WTC11 (cell line): ENCODE measurements around the gene TMUB1.

Experiments used
- CTCF ChIP-seq: fragments of 200-600 bp; IDR thresholded peaks from 2 replicates; pipeline ENCODE4 v1.8.0; 2022; ENCODE audit warnings: antibody characterized with exemption
- MAX ChIP-seq: sonication (generic); formaldehyde crosslinking; IDR thresholded peaks from 2 replicates; pipeline ENCODE4 v1.8.0; 2022; ENCODE audit warnings: mild to moderate bottlenecking, missing genetic modification reagents
- PREB ChIP-seq: sonication (generic); formaldehyde crosslinking; IDR thresholded peaks from 2 replicates; pipeline ENCODE4 v1.8.1; 2022; ENCODE audit warnings: mild to moderate bottlenecking, missing genetic modification reagents, moderate library complexity, borderline replicate concordance
- ZBTB43 ChIP-seq: sonication (generic); formaldehyde crosslinking; IDR thresholded peaks from 2 replicates; pipeline ENCODE4 v1.8.1; 2023; ENCODE audit warnings: mild to moderate bottlenecking, missing genetic modification reagents

- no peak; the same call in 1 of the 2 replicates for TF ChIP-seq MAX
- no peak for TF ChIP-seq PREB (CRISPR knock-in tag)
- TF ChIP-seq ZBTB43 (CRISPR knock-in tag), result no peak
- TF ChIP-seq CTCF, result peak; percentile 24; the same call in 1 of the 2 replicates
Observed at GRCh38 chr7:151056666-151057505, 26.4 kb downstream of the TMUB1 start.
